Panc1 (cell line): ENCODE data around the gene MEAF6.

Experiments used
- CTCF ChIP-seq: fragments of 450-650 bp; IDR thresholded peaks from 2 replicates; pipeline ENCODE4 v1.5.1; 2017; ENCODE audit warnings: mild to moderate bottlenecking
- POLR2AphosphoS5 ChIP-seq: IDR thresholded peaks from 2 replicates; pipeline ENCODE4 v1.6.1; 2012; ENCODE audit warnings: mild to moderate bottlenecking, low read depth, low read length, moderate library complexity
- REST ChIP-seq, 2 experiments: IDR thresholded peaks; 2 replicates each; pipeline ENCODE4 v1.6.1; 2011 to 2012; ENCODE audit warnings: low read depth in 2 of 2, control low read depth in 1 of 2, low read length in 1 of 2, mild to moderate bottlenecking in 1 of 2, moderate library complexity in 1 of 2; ENCODE audit not compliant: insufficient read depth in 1 of 2

GRCh38 chr1:37478890-37479254, 35.7 kb downstream of the MEAF6 start:
- TF ChIP-seq CTCF (no peak), POLR2AphosphoS5 (no peak), REST (IDR thresholded peaks at IDR 0.05; ENCODE audit: insufficient read depth in 1 of 2, low read depth in 2 of 2, low read length in 1 of 2) (no peak)
